GM19452 (cell line): ENCODE measurements around the gene IFT57.

Experiments
- ATAC-seq: cut with Tn5 transposase; IDR thresholded peaks from one replicate; pipeline ENCODE4 v1.9.1; 2021; ENCODE audit not compliant: unreplicated experiment

Gene IFT57

GRCh38 chr3:108127301-108127988 lies 94.8 kb downstream of the IFT57 start:
- ATAC-seq = no peak

GRCh38 chr3:108126348-108126747 lies 95.9 kb downstream of the IFT57 start:
- ATAC-seq = no peak

GRCh38 chr3:108125550-108126071 lies 96.6 kb downstream of the IFT57 start:
- ATAC-seq = peak; percentile 53

- no peak for ATAC-seq
Observed at GRCh38 chr3:108125153-108125543, 97.1 kb downstream of the IFT57 start.

GRCh38 chr3:108124337-108125152 lies 97.7 kb downstream of the IFT57 start:
- ATAC-seq = peak; percentile 83

GRCh38 chr3:108123326-108123725 lies 98.9 kb downstream of the IFT57 start:
- ATAC-seq = no peak

GRCh38 chr3:108122276-108122675 lies 99.9 kb downstream of the IFT57 start:
- no peak for ATAC-seq

- no peak for ATAC-seq
Observed at GRCh38 chr3:108119398-108120104, 102.7 kb downstream of the IFT57 start.

GRCh38 chr3:108118038-108118768 lies 104.0 kb downstream of the IFT57 start:
- no peak for ATAC-seq

- ATAC-seq = no peak
Observed at GRCh38 chr3:108117241-108117775, 104.9 kb downstream of the IFT57 start.

GRCh38 chr3:108114423-108115065 lies 107.7 kb downstream of the IFT57 start:
- no peak for ATAC-seq

- no peak for ATAC-seq
Observed at GRCh38 chr3:108113975-108114374, 108.2 kb downstream of the IFT57 start.

GRCh38 chr3:108110934-108111333 lies 111.3 kb downstream of the IFT57 start:
- no peak for ATAC-seq
